Keratinocyte (primary cell): Measurements from ENCODE around the gene C3orf70. TPM values are rescaled to one million over a fixed set of nuclear protein-coding genes. Genes with fewer than 3 reads are reported as not detected.

ENCODE experiments used
- DNase-seq: peaks from one replicate; pipeline ENCODE4 v3.0.0-alpha.2; 2011; ENCODE audit warnings: low read depth, missing footprints, low spot score
- FAIRE-seq: peaks from 2 replicates; lab custom pipeline; 2011; peaks lifted over from hg19 to GRCh38; lab: Jason Lieb, UNC
- H2AFZ ChIP-seq: 2 replicates; pipeline ENCODE4 v1.6.0; 2012; ENCODE audit warnings: low read length, control low read depth, inconsistent platforms; ENCODE audit not compliant: control insufficient read depth
- H3K27ac ChIP-seq: 2 replicates; pipeline ENCODE4 v1.5.1; 2011; ENCODE audit warnings: low read length; ENCODE audit not compliant: control insufficient read depth, insufficient read depth
- H3K27me3 ChIP-seq: 3 replicates; pipeline ENCODE4 v1.6.0; 2011; ENCODE audit warnings: low read length; ENCODE audit not compliant: control insufficient read depth, insufficient read depth; ENCODE audit errors: extremely low read depth
- H3K36me3 ChIP-seq, 2 experiments: 2 replicates in 1 of 2; 3 replicates in 1 of 2; pipeline ENCODE4 v1.5.1; 2011; ENCODE audit warnings: low read length in 2 of 2, mild to moderate bottlenecking in 1 of 2; ENCODE audit not compliant: control insufficient read depth in 2 of 2, insufficient read depth in 2 of 2; ENCODE audit errors: extremely low read depth in 1 of 2
- H3K4me1 ChIP-seq: 3 replicates; pipeline ENCODE4 v1.5.1; 2011; ENCODE audit warnings: low read length; ENCODE audit not compliant: control insufficient read depth, insufficient read depth; ENCODE audit errors: extremely low read depth
- H3K4me2 ChIP-seq: 3 replicates; pipeline ENCODE4 v1.6.0; 2011; ENCODE audit warnings: low read depth, low read length; ENCODE audit not compliant: control insufficient read depth, insufficient read depth; ENCODE audit errors: extremely low read depth
- H3K4me3 ChIP-seq, 3 experiments: fragments of 200-600 bp in 1 of 3; sonication (generic) in 1 of 3; 2 replicates in 2 of 3; 3 replicates in 1 of 3; pipeline ENCODE4 v1.5.1; 2011 to 2016; ENCODE audit warnings: low read length in 3 of 3, mild to moderate bottlenecking in 3 of 3, control low read depth in 2 of 3, inconsistent platforms in 1 of 3, low read depth in 1 of 3, mixed read lengths in 1 of 3, mixed run types in 1 of 3, moderate library complexity in 1 of 3; ENCODE audit not compliant: control insufficient read depth in 2 of 3, insufficient read depth in 2 of 3; ENCODE audit errors: extremely low read depth in 1 of 3
- H3K79me2 ChIP-seq: 2 replicates; pipeline ENCODE4 v1.6.0; 2012; ENCODE audit warnings: low read length; ENCODE audit not compliant: control insufficient read depth, insufficient read depth
- H3K9ac ChIP-seq: 3 replicates; pipeline ENCODE4 v1.6.0; 2011; ENCODE audit warnings: low read length; ENCODE audit not compliant: control insufficient read depth, insufficient read depth; ENCODE audit errors: extremely low read depth
- H3K9me1 ChIP-seq: 3 replicates; pipeline ENCODE4 v1.6.0; 2011; ENCODE audit warnings: low read length; ENCODE audit not compliant: control insufficient read depth, insufficient read depth; ENCODE audit errors: extremely low read depth
- H3K9me3 ChIP-seq: 2 replicates; pipeline ENCODE4 v1.5.1; 2012; ENCODE audit warnings: low read depth, low read length; ENCODE audit not compliant: control insufficient read depth
- H4K20me1 ChIP-seq: 3 replicates; pipeline ENCODE4 v1.6.0; 2011; ENCODE audit warnings: low read length; ENCODE audit not compliant: control insufficient read depth, insufficient read depth; ENCODE audit errors: extremely low read depth
- CTCF ChIP-seq, 3 experiments: IDR thresholded peaks in 1 of 3; conservative IDR thresholded peaks in 1 of 3; optimal IDR thresholded peaks in 1 of 3; 2 replicates in 2 of 3; 3 replicates in 1 of 3; pipeline versions ENCODE3 to v1.5.1; 2011; ENCODE audit warnings: low read length in 3 of 3, mild to moderate bottlenecking in 3 of 3, moderate library complexity in 2 of 3, control low read depth in 1 of 3, inconsistent platforms in 1 of 3; ENCODE audit not compliant: insufficient read depth in 2 of 3; ENCODE audit errors: extremely low read depth in 1 of 3
- EZH2 ChIP-seq: IDR thresholded peaks from one replicate; pipeline ENCODE4 v1.6.1; 2012; ENCODE audit warnings: inconsistent platforms, mild to moderate bottlenecking, low read length, moderate library complexity
- dilution Hi-C: fragments of 300-500 bp; cut with MboI; formaldehyde crosslinking; loops from one replicate; pipeline ENCODE4 v1.7.0; 2020; ENCODE audit warnings: low sequenced_read_pairs; ENCODE audit not compliant: extremely low pct_ligation_motif_present
- polyA plus RNA-seq, 5 experiments: library from polyadenylated mRNA; depleted of rRNA in 3 of 5; stranded (reverse) in 3 of 5; stranded (forward) in 1 of 5; unstranded in 1 of 5; fragments of >200 nt; gene quantifications; 1 replicate in 1 of 5; 2 replicates in 3 of 5; 3 replicates in 1 of 5; pipeline versions ENCODE4 v1.2.1 to v1.2.3, GENCODE V29; 2011 to 2012; ENCODE audit warnings: missing spikeins in 2 of 5, low read depth in 1 of 5, low replicate concordance in 1 of 5

C3orf70 gene
- polyA plus RNA-seq, 1 donor (not counting 4 experiments of a cell fraction or from before 2014, with no cell fraction given): not detected

DNA sequence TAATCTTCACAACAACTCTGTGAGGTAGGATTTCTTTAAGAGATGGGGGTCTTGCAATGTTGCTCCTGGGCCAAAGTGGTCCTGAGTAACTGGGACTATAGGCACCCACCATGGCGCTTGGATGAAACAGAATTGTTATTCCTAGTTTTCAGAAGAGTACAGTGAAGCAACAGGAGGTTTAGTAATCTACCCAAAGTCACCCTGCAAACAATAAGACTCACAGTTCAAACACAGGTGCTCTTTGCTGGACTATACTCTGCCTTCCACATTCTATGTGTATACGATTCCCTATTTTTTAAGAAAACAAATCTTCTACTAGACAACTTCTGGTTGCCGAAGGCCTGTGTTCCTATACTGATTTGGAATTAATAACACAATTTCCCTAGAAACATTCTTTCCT, 8.1 kb downstream of the C3orf70 start:
- H4K20me1 ChIP-seq: no peaks in the 10 kb centered on the region
- no peak overlapping the region for H2AFZ ChIP-seq
- no peak overlapping the region for H3K9ac ChIP-seq
- no peaks in the 10 kb centered on the region for H3K9me1 ChIP-seq
- no peak for DNase-seq
- H3K36me3 ChIP-seq: no peaks in the 10 kb centered on the region
- H3K27me3 ChIP-seq: peaks cover 17% of the 10 kb centered on the region
- dilution Hi-C loops: no loop called here
- no peaks in the 10 kb centered on the region for H3K79me2 ChIP-seq
- no peaks in the 10 kb centered on the region for H3K9me3 ChIP-seq
- H3K4me2 ChIP-seq: no peak overlapping the region
- H3K4me3 ChIP-seq: no peak overlapping the region
- FAIRE-seq: no peak
- no peaks in the 10 kb centered on the region for H3K4me1 ChIP-seq
- no peak for TF ChIP-seq CTCF (optimal IDR thresholded peaks at IDR 0.05 in 1 of 3, IDR thresholded peaks at IDR 0.05 in 1 of 3, conservative IDR thresholded peaks at IDR 0.05 in 1 of 3; ENCODE audit: extremely low read depth in 1 of 3, insufficient read depth in 2 of 3, low read length in 3 of 3)
- TF ChIP-seq EZH2: no peak
- no peak overlapping the region for H3K27ac ChIP-seq

DNA sequence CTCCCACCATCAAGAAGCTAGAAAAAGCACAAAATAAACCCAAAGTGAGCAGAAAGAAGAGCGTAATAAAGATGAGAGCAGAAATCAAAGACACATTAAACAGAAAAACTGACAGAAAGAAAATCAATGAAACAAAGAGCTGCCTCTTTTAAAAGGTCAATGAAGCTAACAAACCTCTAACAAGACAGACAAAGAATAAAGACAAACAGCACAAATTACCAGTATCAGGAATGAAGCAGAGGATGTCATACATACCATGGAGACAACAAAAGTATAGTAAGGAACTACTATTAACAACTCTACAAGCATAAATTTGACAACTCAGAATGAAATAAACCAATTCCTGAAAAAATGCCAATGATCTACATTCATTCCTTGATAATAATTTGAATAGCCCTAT, 15.0 kb downstream of the C3orf70 start:
- no peak overlapping the region for H3K9ac ChIP-seq
- H2AFZ ChIP-seq: no peak overlapping the region
- TF ChIP-seq EZH2: no peak
- no peak for TF ChIP-seq CTCF (optimal IDR thresholded peaks at IDR 0.05 in 1 of 3, IDR thresholded peaks at IDR 0.05 in 1 of 3, conservative IDR thresholded peaks at IDR 0.05 in 1 of 3; ENCODE audit: extremely low read depth in 1 of 3, insufficient read depth in 2 of 3, low read length in 3 of 3)
- no peak for FAIRE-seq
- H3K27me3 ChIP-seq: no peaks in the 10 kb centered on the region
- no peak overlapping the region for H3K27ac ChIP-seq
- no peaks in the 10 kb centered on the region for H3K9me1 ChIP-seq
- no peaks in the 10 kb centered on the region for H3K9me3 ChIP-seq
- H3K36me3 ChIP-seq: no peaks in the 10 kb centered on the region
- no peak overlapping the region for H3K4me3 ChIP-seq
- no peaks in the 10 kb centered on the region for H3K4me1 ChIP-seq
- dilution Hi-C loops: no loop called here
- no peak overlapping the region for H3K4me2 ChIP-seq
- DNase-seq: no peak
- H3K79me2 ChIP-seq: no peaks in the 10 kb centered on the region
- H4K20me1 ChIP-seq: no peaks in the 10 kb centered on the region
